Globus pallidus (tissue), 1 donor: ENCODE measurements around the gene ATP2B2.

Experiments
- DNase-seq: peaks from one replicate; pipeline ENCODE4 v3.0.0-alpha.2; 2015; ENCODE audit warnings: low spot score

The ATP2B2 gene

GRCh38 chr3:10448544-10448943 is 56.8 kb downstream of the ATP2B2 start:
- DNase-seq: no peak

GRCh38 chr3:10447527-10448260 is 57.7 kb downstream of the ATP2B2 start:
- peak; percentile 31 for DNase-seq

- DNase-seq: no peak
Measured at GRCh38 chr3:10447110-10447509, 58.3 kb downstream of the ATP2B2 start.

GRCh38 chr3:10445561-10446175 is 59.7 kb downstream of the ATP2B2 start:
- DNase-seq: no peak

- DNase-seq: no peak
Measured at GRCh38 chr3:10444511-10444910, 60.9 kb downstream of the ATP2B2 start.

- no peak for DNase-seq
Measured at GRCh38 chr3:10444110-10444429, 61.3 kb downstream of the ATP2B2 start.

- DNase-seq: no peak
Measured at GRCh38 chr3:10443272-10444109, 61.9 kb downstream of the ATP2B2 start.

- DNase-seq: no peak
Measured at GRCh38 chr3:10442151-10442795, 63.1 kb downstream of the ATP2B2 start.

GRCh38 chr3:10440684-10441083 is 64.7 kb downstream of the ATP2B2 start:
- no peak for DNase-seq

- no peak for DNase-seq
Measured at GRCh38 chr3:10438902-10439610, 66.3 kb downstream of the ATP2B2 start.

GRCh38 chr3:10437995-10438901 is 67.1 kb downstream of the ATP2B2 start:
- no peak for DNase-seq

- no peak for DNase-seq
Measured at GRCh38 chr3:10437272-10437994, 68.0 kb downstream of the ATP2B2 start.

GRCh38 chr3:10435850-10436249 is 69.5 kb downstream of the ATP2B2 start:
- no peak for DNase-seq

- no peak for DNase-seq
Measured at GRCh38 chr3:10434938-10435336, 70.4 kb downstream of the ATP2B2 start.

- no peak for DNase-seq
Measured at GRCh38 chr3:10434144-10434937, 71.0 kb downstream of the ATP2B2 start.

GRCh38 chr3:10432931-10433330 is 72.5 kb downstream of the ATP2B2 start:
- DNase-seq: no peak

- DNase-seq: no peak
Measured at GRCh38 chr3:10432156-10432845, 73.1 kb downstream of the ATP2B2 start.

- DNase-seq: no peak
Measured at GRCh38 chr3:10430805-10431204, 74.6 kb downstream of the ATP2B2 start.
